Left kidney (tissue), 2 donors: Measurements from ENCODE around the gene TERT. TPM values are rescaled to one million over a fixed set of nuclear protein-coding genes. Genes with fewer than 3 reads are reported as not detected.
A peak's percentile ranks its signal among the peaks of the same experiment; 100 is the strongest.

ENCODE experiments used
- DNase-seq: peaks from one replicate; pipeline ENCODE4 v3.0.0-alpha.2; 2013
- polyA plus RNA-seq: library from polyadenylated mRNA; unstranded; fragments of 120-200 nt; gene quantifications from one replicate; pipeline ENCODE4 v1.2.1, GENCODE V29; 2013; ENCODE audit not compliant: insufficient read length

The TERT gene
- polyA plus RNA-seq, 1 donor = 0.33 TPM

DNA sequence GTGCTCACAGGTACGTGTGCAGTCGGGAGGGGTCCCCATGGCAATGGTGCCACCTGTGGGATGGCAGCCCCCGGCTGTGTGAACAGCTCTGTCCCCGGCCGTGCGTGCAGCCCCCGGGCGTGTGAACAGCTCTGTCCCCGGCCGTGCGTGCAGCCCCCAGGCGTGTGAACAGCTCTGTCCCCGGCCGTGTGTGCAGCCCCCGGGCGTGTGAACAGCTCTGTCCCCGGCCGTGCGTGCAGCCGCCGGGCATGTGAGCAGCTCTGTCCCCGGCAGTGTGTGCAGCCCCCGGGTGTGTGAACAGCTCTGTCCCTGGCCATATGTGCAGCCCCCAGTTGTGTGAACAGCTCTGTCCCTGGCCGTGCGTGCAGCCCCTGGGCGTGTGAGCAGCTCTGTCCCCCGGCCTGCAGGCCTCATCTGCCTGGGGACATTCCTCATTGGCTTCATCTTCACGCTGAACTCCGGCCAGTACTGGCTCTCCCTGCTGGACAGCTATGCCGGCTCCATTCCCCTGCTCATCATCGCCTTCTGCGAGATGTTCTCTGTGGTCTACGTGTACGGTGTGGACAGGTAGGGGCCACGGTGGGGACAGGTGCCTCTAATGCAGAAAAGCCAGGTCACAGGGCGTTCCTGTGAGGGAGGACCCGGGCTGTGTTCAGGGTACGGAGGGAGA lies 75.6 kb downstream of the TERT start:
- DNase-seq = no peak

DNA sequence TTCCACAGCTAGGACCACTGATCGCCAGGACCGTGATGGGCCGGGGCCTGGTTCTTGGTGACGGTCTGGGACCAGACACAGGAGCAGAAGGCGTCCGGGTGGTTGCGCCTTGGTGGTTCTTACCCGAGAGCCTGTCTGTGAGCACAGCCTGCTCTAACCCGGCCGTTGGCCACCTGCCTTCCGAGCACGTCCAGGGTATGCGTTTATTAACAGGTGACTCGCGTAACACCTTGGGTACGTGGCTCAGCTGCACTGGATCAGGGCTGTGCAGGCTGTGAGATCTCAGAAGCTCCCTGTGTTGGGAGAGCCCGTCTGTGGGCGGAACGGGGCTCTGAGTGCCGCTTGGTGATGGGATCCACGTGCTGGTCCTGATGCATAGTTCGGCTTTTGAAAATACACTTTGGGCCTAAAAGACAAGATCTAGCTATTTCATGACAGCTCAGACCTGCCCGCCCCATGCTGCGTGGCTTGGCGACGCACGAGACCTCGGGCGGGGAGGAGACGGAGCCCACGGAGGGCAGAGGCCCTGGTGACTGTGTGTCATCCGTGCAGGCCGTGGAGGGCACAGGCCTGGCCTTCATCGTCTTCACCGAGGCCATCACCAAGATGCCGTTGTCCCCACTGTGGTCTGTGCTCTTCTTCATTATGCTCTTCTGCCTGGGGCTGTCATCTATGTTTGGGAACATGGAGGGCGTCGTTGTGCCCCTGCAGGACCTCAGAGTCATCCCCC lies 76.4 kb downstream of the TERT start:
- no peak for DNase-seq

DNA sequence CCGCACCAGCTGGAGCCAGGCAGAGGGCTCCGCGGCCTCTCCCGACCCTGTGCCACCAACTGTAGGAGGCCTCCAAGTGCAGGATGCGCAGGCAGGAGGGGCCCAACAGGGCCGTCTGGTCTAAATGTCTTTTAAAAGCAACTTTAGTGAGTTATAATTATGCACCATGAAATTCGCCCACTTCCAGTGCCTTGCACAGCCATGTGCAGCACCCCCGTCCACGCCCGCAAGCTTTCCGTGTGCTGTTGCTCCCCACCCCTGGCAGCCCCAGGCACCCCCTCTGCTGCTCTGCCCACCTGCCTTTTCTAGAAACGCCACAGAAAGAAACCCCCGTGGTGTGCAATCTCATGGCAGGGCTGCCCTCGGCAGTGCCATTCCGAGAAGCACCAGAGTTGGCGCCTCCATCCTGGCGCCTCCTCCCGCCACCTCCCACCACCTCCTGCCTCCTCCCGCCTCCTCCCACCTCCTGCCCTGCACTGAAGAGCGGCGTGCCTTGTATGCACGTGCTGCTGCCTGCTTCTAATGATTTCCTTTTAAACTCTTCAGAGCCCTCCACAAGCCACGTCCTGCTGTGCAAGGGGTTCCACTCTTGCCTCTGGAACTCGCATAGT lies 77.2 kb downstream of the TERT start:
- DNase-seq = peak; percentile 46

DNA sequence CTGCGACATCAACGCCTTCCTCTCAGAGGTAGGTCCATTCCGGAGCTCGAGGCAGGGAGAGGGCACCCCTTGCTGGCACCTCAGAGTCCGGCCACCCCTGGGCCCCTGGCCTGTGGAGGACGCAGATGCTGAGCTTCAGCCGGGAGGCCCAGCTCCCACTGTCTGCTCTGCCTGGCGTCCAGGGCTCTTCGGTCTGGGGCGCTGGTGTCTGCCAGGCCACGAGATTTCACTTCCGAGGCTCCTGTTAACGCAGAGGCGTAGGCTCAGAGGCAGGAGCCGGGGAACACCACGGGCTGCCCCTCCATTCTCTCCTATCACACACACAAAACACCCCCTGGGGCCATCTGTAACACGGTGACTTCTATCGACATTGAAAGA lies 78.0 kb downstream of the TERT start:
- no peak for DNase-seq

DNA sequence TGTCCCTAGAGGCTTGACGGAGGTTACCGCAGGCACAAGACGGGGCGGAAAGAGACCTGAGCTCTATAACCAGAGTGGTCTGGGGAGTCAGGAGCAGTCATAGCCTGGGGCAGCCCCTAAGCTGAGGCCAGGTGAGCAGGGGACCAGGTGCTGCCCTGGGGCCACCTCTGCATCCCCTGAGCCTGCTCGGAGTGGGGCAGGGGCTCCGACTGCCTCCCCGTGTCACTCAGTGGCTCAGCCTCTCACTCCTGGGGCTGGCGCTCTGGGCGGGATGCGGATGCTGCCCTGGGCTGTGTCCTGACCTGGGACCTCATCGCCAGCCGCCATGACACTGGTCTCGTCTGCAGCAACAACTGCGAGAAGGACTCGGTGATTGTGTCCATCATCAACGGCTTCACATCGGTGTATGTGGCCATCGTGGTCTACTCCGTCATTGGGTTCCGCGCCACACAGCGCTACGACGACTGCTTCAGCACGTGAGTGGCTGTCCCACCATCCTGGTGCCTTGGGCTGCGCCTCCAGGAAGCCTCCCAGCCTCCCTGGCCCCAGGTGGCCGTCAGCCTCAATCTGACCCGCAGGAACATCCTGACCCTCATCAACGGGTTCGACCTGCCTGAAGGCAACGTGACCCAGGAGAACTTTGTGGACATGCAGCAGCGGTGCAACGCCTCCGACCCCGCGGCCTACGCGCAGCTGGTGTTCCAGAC lies 78.5 kb downstream of the TERT start:
- DNase-seq = no peak

DNA sequence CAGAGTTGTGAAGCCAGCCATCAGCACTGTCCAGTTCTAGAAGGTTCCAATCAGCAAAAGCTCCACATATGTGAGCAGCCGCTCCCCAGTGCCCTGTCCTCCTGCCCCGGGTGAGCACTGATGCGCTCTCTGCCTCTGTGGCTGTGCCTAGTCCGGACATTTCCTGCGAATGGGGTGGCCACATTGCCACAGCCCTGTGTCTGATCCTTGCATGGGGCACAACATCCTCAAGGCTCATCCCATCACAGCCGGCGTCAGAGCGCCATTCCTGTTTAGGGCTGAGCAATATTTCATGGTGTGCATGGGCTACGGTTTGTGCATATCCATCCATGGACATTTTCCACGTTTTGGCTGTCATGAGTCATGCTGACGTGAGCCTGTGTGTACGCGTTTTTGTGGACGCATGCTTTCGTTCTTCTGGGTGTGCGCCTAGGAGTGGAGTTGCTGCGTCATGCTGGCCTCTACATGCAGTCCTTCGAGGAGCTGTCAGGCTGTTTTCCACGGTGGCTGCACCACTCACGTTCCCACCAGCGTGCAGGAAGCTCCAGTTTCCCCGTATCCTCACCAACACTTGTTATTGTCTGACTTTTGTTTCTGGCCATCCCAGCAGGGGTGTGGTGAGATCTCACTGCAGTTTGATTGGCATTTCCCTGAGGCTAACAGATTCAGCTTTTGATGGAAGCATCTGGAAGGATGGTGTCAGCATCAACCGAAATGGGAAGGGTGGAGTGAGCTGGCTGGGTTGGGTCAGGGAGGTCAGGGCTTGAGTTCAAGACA lies 79.4 kb downstream of the TERT start:
- DNase-seq = no peak

DNA sequence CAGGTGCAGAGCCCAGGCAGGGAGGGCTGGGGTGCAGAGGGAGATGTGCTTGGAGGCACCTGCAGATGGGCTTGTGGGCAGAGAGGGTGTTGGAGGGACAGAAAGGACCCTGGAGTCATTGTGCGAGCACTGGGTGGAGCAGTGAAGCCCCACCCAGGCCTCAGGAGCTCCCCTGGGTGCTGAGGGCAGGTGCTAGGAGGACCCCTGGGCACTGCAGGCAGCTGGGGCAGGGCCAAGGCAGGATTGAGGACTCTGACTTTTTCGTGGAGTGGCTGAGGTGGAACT lies 80.0 kb downstream of the TERT start:
- no peak for DNase-seq

DNA sequence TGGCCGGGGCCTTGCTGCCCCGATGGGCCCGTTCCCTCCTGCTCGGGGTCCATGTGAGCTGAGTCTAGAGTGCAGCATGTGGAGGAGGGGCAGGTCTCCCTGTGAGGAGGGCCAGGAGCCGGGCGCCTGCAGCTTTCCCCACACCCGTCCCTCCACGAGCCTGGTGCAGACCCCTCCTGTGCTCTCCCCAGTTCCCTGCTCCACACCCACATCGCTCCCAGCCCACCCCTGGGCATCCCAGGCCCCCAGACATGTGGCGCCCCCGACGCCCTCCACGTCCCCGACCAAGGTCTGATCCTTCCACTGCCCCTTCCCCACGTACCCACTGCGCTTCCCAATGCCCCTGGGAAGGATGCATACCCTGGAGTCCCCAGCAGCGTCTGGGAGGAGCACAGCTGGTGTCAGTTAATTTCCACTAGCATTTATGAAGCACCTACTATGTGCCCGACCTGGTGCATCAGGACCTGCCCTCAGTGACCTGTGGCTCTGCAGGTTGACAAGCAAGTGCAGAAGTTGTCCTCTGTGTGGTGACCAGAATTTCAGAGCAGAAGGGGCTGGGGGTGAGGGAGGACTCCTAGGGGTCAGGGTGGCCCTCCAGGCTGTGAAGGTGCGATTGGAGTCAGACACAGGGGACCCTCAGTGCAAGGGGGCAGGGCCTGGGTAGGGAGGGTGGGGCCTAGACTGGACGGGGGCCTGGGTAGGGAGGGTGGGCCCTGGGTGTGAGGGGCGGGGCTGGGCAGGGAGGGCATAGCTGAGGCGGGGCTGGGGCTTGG lies 80.5 kb downstream of the TERT start:
- no peak for DNase-seq

DNA sequence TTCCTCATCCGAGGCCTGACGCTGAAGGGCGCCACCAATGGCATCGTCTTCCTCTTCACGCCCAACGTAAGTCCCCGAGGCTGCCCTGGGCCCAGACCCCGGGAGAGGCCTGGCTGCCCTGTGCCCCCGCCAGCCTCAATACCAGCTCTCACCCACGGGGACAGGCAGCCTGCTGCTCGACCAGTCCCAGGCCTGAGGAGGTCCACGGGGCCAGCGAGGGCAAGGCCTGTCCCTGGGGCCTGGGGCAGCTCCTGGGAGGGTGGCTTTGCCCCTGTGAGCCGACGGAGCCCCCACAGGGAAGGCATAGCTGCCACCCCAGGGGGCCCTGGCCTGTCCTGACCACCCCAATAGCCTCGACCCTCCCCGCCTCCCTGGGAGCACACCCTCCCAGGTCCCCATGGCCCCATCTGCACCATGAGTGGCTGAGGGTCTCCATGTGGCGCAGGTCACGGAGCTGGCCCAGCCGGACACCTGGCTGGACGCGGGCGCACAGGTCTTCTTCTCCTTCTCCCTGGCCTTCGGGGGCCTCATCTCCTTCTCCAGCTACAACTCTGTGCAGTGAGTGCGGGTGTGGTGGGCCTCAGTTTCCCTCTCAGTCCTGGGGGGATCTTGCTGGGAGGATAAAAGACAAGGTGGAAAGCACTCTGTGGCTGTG lies 81.2 kb downstream of the TERT start:
- DNase-seq = no peak

DNA sequence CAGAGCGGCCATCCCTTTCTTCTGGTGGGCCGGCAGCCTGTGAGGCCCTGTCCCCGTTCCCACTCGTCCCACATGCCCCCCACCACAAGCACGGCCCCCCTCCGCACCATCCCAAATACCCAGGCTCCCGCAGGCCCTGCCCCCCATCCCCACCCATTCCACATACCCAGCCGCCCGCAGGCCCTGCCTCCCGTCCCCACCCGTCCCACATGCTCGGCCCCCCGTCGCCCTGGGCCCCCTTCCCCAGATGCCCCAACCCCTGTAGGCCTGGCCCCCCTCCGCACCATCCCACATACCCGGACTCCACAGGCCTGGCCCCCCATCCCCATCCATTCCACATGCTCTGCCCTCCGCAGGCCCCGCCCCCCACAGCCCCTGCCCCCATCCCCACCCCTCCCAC lies 82.0 kb downstream of the TERT start:
- no peak for DNase-seq

DNA sequence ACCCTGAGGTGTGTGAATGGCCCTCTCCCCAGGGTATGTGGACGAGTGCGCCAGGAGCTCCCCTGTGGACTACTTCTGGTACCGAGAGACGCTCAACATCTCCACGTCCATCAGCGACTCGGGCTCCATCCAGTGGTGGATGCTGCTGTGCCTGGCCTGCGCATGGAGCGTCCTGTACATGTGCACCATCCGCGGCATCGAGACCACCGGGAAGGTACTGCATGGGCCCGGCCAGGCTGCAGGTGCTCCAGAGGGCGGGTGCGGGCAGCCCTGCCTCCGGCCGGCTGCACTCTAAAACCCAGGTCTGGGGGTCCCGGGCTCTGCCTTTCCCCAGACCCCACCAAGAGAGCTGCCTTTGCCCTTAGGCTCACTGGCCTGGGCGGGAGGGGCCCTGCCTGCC lies 82.6 kb downstream of the TERT start:
- no peak for DNase-seq

DNA sequence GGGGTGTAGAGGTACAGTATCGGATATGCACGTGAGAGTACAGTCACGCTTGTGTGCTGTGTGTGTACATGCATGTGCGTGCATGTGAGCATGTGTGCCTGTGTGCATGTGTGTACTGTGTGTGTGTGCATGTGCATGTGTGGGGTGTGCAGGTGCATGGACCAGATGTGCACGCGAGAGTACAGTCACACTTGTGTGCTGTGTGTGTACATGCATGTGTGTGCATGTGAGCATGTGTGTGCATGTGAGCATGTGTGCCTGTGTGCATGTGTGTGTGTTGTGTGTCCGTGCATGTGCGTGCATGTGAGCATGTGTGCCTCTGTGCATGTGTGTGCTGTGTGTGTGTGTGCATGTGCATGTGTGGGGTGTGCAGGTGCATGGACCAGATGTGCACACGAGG lies 83.2 kb downstream of the TERT start:
- no peak for DNase-seq

DNA sequence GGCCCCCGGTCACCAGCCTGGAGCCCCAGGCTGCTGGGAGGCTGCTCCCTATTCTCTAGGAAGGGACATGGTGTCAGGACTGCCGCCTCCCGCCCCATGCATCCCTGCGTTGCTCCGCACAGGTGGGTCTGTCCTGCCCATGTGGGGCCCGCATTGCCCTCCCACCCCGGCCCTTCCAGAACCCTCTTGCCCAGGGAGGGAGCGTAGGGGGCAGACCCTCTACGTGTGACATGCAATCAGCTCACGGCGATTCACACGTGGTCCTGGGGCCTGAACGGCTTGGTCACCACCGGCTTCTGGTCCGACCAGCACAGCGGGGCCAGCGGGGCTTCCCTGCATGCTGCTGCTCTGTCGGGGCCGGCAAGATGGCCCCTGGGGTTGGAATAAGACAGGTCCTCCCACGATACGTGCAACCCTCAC lies 84.0 kb downstream of the TERT start:
- DNase-seq = no peak

DNA sequence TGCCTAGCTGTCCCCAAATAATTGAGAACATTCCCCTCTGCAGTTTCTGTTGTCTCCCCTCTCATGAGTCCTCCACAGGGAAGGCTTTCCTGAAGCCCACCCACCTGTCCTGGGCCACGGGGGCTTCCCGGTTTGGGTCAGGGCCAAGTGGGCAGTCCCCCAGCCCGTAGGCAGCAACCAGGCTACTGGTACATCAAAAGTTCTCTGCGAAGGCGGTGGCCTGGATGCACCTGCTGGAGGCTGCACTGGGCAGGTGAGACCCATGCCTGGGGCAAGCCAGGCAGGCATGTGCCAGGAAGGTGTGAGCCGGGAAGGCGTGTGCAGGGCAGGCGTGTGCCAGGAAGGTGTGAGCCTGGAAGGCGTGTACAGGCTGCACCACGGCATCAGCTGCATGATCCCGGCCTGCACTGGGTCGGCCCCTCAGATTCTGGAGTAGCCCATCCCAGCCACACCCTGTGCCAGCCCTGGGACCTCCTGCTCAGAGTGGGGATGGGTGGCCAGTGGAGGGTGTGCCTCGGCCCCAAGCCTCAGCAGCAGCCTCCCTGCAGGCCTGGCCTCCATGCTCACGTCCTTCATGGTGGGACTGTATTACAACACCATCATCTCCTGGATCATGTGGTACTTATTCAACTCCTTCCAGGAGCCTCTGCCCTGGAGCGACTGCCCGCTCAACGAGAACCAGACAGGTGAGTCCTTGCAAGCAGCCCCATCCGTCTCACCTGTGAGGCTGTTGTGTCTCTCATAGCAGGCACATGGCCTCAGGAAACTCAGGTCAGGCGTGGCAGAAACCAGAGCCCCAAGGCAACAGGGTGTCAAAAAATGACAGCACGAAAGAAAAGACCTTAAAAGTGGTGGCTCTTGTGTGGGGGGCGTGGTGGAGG lies 84.7 kb downstream of the TERT start:
- DNase-seq = no peak

DNA sequence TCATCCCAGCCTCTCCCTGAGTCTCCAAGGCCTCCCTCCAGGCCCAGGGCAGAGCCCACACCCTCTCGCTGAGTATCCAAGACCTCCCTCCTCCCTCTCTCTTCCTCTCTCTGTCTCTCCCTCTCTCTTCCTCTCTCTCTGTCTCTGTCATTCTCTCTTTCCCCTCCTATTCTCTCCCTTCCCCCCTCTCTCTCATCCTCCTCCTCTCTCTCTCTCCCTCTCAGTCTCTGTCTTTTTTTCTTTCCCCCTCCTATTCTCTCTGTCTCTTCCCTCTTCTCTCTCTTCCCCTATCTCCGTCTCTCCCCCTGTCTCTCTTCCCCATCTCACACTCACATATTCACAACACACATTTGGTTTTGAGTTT lies 85.4 kb downstream of the TERT start:
- DNase-seq = no peak

DNA sequence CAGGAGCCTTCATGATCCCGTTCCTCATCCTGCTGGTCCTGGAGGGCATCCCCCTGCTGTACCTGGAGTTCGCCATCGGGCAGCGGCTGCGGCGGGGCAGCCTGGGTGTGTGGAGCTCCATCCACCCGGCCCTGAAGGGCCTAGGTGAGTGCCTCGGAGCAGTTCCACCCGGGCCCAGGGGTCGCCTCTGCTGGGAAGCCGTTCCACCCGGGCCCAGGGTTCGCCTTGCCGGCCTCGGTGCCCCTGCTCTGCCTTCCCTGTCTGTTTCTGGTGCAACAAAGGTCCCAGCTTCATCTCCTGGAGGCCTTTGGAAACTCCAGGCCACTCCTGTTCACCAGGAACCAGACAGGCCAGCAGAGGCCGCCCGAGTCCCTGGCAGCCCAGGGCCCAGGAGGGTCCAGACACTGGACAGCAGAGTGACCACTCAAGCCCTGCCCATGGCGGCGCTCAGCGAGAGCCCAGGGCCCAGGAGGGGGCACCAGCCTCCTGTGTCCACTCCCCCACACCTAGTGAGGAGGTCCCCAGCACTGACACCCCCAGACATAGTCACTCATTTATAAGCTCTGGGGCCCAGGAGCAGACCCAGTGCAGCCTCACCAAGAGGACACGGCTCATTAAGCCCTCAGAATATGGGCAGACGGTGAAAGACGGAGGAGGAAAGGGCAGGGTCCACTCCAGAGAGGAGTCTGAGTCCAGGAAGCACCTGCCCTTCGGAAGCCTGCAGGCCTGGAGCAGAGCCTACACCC lies 86.0 kb downstream of the TERT start:
- peak; percentile 76 for DNase-seq

DNA sequence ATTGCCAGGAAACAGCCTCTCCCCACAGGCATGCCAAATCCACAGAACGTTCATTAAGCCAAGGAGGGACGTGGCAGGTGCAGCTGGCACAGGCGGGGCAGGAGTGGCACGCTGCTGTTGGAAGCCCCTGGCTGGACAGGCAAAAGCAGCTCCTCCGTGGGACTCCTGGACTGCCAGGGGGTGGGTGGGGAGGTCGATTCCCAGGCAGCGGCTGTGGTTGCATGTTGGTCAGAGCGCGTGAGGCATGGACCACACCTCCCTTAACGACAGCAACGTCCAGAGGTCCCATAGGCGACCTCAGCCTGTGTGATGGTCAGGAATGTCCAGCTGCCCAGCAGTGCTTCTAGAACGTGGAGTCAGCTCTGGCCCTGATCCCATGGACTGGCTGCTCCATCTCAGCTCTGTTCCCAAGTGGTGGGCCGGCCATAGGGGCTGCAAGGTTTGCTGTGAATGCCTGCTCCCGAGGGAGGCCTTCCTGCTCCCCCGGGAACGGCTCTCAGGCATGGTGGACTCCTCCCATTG lies 86.6 kb downstream of the TERT start:
- no peak for DNase-seq

DNA sequence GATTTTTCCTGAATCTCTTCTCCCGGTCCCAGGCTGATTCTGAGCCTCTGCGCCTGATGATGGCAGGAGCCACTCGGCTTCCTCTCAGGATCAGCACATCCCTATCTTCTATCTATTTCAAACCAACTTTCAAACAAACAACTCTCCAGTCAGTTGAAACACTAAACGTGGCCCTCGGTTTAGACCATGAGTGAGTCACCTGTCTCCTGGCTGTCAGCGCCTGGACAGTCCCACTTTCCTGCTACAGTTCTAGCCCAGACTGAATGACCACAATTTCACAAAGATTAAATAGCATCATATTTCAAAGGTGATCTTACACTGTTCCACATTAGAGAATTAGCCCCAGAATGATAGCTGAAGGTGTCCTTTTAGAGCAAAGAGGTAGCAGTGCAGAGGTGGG lies 87.3 kb downstream of the TERT start:
- no peak for DNase-seq
